GM12892 (cell line): ENCODE measurements around the gene C22orf15.

Experiments used
- DNase-seq: peaks from one replicate; pipeline ENCODE4 v3.0.0; 2011; ENCODE audit not compliant: insufficient read length
- FAIRE-seq: peaks from 2 replicates; lab custom pipeline; 2011; peaks lifted over from hg19 to GRCh38; lab: Jason Lieb, UNC
- POLR2A ChIP-seq: IDR thresholded peaks from 2 replicates; pipeline ENCODE4 v1.6.1; 2011; ENCODE audit warnings: low read depth, low read length, control low read depth
- POLR2AphosphoS5 ChIP-seq: IDR thresholded peaks from 2 replicates; pipeline ENCODE4 v1.6.1; 2011; ENCODE audit warnings: low read depth, low read length, control low read depth
- TAF1 ChIP-seq: IDR thresholded peaks from 2 replicates; pipeline ENCODE4 v1.6.1; 2011; ENCODE audit warnings: low read depth, mild to moderate bottlenecking, control low read depth, low read length, borderline replicate concordance

The C22orf15 gene

DNA sequence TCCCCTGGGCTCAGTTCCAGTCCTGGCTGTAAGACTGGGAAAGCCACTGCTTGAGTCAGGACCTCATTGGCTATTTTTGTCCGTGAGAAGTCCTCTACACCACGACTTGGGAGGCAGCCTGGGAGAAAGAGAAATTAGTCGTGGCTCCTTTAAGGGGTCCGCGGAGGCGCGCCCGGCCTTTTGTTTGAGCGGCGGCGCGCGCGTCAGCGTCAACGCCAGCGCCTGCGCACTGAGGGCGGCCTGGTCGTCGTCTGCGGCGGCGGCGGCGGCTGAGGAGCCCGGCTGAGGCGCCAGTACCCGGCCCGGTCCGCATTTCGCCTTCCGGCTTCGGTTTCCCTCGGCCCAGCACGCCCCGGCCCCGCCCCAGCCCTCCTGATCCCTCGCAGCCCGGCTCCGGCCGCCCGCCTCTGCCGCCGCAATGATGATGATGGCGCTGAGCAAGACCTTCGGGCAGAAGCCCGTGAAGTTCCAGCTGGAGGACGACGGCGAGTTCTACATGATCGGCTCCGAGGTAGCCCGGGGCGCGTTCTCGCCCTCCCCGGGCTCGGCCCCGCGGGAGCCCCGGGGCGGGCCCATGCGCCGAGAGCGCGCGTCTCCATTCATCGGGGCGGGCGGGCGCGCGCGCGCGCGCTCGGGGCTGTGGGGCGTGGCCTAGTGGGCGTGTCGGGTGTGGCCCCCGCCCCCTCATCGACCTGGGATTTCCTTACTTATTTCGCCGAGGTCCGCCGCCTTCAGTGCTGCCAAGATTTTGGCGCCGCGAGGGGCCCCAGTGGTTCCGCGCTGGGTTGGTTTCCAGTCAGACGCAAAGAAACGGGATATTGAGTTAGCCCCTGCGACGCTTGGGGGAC is 24.2 kb downstream of the C22orf15 start, which contains the start of gene SMARCB1:
TSS of gene SMARCB1 (plus strand) at position 215 of the 848 bp plus-strand sequence. CDS start at position 419, 204 bp downstream.
- DNase-seq: peak; percentile 97
- TF ChIP-seq POLR2A: peak; percentile 80
- peak; percentile 63; the same call in 1 of the 2 replicates for TF ChIP-seq POLR2AphosphoS5
- TF ChIP-seq TAF1: peak; percentile 53; the same call in 1 of the 2 replicates
- peak; percentile 96 for FAIRE-seq

- no peak for DNase-seq
- FAIRE-seq: no peak
Observed at GRCh38 chr22:23787600-23787896, 24.8 kb downstream of the C22orf15 start.

DNA sequence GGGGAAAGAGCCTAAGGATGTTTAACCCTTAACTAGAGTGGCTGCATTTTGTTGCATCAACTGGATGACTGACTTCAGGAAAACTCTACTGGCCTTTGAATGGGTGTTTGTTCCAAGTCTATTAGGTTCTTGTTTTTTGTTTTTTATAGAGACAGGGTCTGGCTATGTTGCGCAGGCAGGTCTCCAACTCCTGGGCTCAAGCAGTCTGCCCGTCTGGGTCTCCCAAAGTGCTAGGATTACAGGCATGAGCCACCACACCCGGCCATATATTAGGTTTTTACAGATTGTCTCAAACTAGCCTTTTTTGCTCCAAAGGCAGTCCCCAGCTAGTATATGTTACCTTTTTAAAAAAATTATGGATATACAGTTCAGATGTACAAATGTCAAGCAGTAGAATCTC is 25.1 kb downstream of the C22orf15 start:
- no peak for FAIRE-seq
- no peak for TF ChIP-seq TAF1
- TF ChIP-seq POLR2AphosphoS5: no peak
- TF ChIP-seq POLR2A: no peak

More at GRCh38 chr22:23787600-23787896, 24.8 kb downstream of the C22orf15 start:
- TF ChIP-seq TAF1 (no peak), POLR2A (no peak), POLR2AphosphoS5 (no peak)

DNA sequence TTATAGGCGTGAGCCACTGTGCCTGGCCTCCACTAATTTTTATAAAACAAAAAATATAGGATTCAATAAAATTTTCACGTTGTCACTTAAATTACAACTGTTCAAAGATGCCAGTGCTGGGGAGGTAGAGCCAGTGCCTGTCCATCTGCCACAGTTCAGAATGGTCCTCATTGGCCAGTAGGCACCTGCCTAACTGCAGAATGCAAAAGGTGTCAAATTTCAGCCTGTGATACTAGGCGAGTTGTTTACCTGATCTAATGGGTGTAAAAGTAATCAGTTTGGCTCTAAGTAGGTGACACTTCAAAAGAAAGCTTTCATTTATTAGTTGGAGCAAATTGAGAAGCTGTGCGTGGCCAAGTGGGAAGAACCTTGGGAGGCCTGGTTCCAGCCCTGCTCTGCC is 26.3 kb downstream of the C22orf15 start:
- FAIRE-seq: no peak
- no peak for DNase-seq
- TF ChIP-seq TAF1 (no peak), POLR2AphosphoS5 (no peak), POLR2A (no peak)

More for the DNA sequence above, 25.1 kb downstream of the C22orf15 start:
- DNase-seq: no peak

DNA sequence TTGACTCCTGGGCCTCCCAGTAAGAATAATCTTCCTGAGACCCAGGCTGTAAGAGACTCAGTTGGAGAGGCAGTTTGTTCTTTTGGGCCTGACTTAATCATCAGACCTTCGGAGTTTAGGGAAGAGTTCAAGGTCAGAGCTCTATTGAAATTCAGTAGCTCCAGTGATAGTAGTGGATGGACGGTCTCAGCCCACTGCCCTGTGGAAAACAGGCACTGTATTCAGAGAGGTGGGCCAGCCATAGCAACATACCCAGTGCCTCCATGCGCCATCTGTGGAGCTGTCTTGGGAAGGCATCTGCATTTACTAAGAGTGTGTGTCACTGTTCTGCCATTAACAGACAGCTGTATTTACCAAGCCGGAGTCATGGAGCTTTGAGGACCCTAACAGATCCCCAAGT is 26.8 kb downstream of the C22orf15 start:
- no peak for FAIRE-seq
- DNase-seq: no peak
- TF ChIP-seq TAF1 (no peak), POLR2A (no peak), POLR2AphosphoS5 (no peak)

DNA sequence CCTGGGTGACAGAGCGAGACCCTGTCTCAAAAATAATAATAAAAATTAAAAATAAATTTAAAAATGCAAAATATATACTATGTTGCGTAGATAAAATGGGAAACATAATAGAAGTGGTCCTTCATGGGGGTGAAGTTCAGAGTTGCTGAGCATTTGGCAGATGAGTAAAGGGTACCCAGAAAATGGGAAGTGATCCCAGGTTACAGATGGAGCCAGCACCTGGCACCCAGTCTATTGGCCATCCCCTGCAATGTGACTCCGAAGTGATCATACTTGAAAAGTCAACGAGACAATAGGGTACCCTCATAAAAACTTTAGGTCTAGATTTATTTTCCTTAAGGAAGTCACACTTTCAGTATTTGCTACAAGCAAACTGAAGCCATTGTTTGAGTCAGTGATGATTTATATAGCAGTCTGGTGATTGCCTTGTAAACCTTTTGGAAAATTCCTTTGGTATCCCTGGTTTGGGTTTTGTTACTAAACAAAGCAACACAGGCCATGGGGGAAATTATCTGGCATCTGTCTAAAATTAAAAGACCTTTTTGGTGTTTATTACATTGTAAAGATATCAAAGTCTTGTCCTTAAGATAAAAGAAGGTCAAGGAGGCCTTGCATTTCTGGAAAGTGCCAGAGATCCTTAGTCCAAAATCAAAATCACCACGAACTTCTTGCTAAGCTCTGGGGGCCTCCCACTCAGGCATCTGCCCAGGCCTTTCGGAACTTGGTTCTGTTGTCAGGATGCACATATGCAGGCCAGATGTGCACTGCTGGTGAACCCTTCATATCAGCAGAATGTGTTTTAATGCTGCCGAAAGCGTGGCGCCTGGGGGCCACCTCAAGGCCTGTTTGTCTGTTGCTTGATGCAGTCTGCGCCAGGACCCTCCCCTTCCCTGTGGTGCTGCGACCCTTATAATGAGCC is 28.3 kb downstream of the C22orf15 start:
- no peak for TF ChIP-seq TAF1
- no peak for TF ChIP-seq POLR2A
- no peak for TF ChIP-seq POLR2AphosphoS5
- DNase-seq: no peak
- no peak for FAIRE-seq

- FAIRE-seq: no peak
- TF ChIP-seq POLR2AphosphoS5: no peak
- no peak for TF ChIP-seq TAF1
- no peak for TF ChIP-seq POLR2A
- DNase-seq: no peak
Observed at GRCh38 chr22:23791738-23792645, 29.2 kb downstream of the C22orf15 start.

DNA sequence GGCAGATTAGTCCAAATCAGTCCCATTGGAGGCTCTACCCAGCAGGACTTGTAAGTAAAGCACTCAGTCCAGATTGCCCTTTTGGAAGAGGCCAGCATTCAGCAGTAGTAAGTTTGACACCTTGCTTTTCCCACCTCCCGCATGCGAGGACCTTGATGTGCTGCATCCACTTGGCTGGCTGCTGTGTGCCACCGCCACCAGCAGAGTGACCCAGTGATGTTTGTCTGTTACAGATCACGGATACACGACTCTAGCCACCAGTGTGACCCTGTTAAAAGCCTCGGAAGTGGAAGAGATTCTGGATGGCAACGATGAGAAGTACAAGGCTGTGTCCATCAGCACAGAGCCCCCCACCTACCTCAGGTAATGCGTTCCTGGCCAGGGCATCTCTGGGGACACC is 30.5 kb downstream of the C22orf15 start:
- DNase-seq: no peak
- FAIRE-seq: no peak
- TF ChIP-seq TAF1 (no peak), POLR2AphosphoS5 (no peak), POLR2A (no peak)

GRCh38 chr22:23796461-23796860 is 33.7 kb downstream of the C22orf15 start:
- no peak for DNase-seq
- TF ChIP-seq TAF1 (no peak), POLR2A (no peak), POLR2AphosphoS5 (no peak)
- FAIRE-seq: no peak

- peak; percentile 99 for FAIRE-seq
- TF ChIP-seq TAF1 (no peak), POLR2A (no peak; the same call in 1 of the 2 replicates), POLR2AphosphoS5 (no peak)
- DNase-seq: peak; percentile 52
Observed at GRCh38 chr22:23800297-23801237, 37.8 kb downstream of the C22orf15 start.
